Measurements from ENCODE around the gene SNHG17. TPM values are rescaled to one million over a fixed set of nuclear protein-coding genes. Genes with fewer than 3 reads are reported as not detected.

The SNHG17 gene
- 10 to 100 TPM in 1 of 4 donors, 1 to 10 TPM in 3; 6.0 to 12.2 (median 8.7) TPM for total RNA-seq

DNA sequence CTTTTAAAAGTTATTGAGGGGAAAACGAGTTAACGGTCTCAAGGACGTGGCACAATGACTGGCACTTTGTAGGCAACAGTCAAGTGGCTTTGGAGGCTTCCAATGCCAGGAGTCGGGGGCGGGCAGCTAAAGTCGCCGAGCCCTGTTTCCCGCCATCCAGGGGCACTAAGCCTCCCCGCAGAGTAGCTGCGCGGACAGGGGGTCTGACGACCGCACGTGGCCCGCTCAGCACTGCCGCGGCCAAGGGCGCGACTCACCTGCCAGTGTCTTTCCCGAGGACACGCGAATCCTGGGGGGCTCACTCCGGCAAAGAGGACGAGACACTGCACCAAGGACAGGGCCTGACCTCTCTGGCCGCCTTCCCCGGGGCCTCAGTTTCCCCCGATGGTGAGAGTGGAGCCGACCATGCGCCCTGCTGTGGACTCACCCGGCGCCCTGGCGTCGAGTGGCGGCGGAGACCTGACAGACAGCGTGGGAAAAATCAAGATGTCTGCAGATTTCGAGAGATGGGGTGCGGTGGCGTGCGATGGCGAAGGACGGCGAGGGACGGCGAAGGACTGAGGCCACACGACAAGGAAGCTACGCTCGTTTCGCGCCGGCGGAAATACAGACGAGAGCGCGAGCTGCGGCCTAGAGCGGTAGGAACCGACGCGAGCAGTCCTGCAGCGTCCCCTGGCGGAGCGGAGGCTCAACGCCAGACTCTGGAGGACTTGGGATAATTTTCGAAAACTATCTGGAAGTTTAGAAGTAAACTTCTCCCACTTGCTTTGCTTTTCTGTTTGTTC is at the start of gene SNHG17:
Gene SNHG17 (minus strand): TSS at position 559 of the 785 bp plus-strand sequence.
- peak; percentile 87 to 88 for ATAC-seq
- peak within 1 kb of the TSS; percentile 75 to 97 (median 94) for H3K4me3 ChIP-seq
- TF ChIP-seq CTCF (IDR thresholded peaks at IDR 0.05 in 4 of 5, conservative IDR thresholded peaks at IDR 0.05 in 1 of 5) (peak; percentile 95 to 100 (median 99)), POLR2A (IDR thresholded peaks at IDR 0.05) (peak; percentile 57 to 75)
- DNase-seq, result peak; percentile 76 to 85
- peaks cover 0 to 35% of the 10 kb centered on the region in 2 donors for H3K36me3 ChIP-seq
- in situ Hi-C loops (cut with MboI; ENCODE audit: low sequenced_read_pairs in 4 of 4), result loop anchor here in 1 of 4 donors (25.0 kb wide), 1 partner anchor 398 kb away; the partner anchor contains the start of genes RPRD1B and TTI1
- peaks cover 0 to 23% of the 10 kb centered on the region in 2 donors for H3K4me1 ChIP-seq
- intact Hi-C loops (cut with DNase I; ENCODE audit: low total_unique reads), result loop anchor here (1.0 kb wide), 2 partner anchors 11 to 37 kb away; partner anchors contain the start of gene RALGAPB
- peak within 1 kb of the TSS; percentile 77 to 94 (median 90) for H3K27ac ChIP-seq
- no peaks in the 10 kb centered on the region for H3K9me3 ChIP-seq
- no peaks in the 10 kb centered on the region for H3K27me3 ChIP-seq

- ATAC-seq, result no peak
- in situ Hi-C loops (cut with MboI; ENCODE audit: low sequenced_read_pairs in 4 of 4), result no loop called here
- no peak overlapping the region for H3K27ac ChIP-seq
Observed at GRCh38 chr20:38479596-38479995, 44.5 kb upstream of the SNHG17 start.

GRCh38 chr20:38477747-38478146 is 42.6 kb upstream of the SNHG17 start:
- H3K4me1 ChIP-seq, result peaks cover 20 to 26% of the 10 kb centered on the region in 2 donors
- DNase-seq (no peak), ATAC-seq (no peak)
- no peaks in the 10 kb centered on the region for H3K36me3 ChIP-seq
- intact Hi-C loops (cut with DNase I; ENCODE audit: low total_unique reads) (no loop called here), in situ Hi-C loops (cut with MboI; ENCODE audit: low sequenced_read_pairs in 4 of 4) (no loop called here)
- TF ChIP-seq POLR2A (IDR thresholded peaks at IDR 0.05) (no peak), CTCF (IDR thresholded peaks at IDR 0.05 in 4 of 5, conservative IDR thresholded peaks at IDR 0.05 in 1 of 5) (no peak)
- H3K27me3 ChIP-seq, result no peaks in the 10 kb centered on the region
- H3K27ac ChIP-seq, result no peak overlapping the region
- no peak overlapping the region for H3K4me3 ChIP-seq
- no peaks in the 10 kb centered on the region for H3K9me3 ChIP-seq

More at GRCh38 chr20:38479596-38479995, 44.5 kb upstream of the SNHG17 start:
- intact Hi-C loops (cut with DNase I; ENCODE audit: low total_unique reads), result no loop called here
- no peaks in the 10 kb centered on the region for H3K27me3 ChIP-seq
- TF ChIP-seq CTCF (IDR thresholded peaks at IDR 0.05 in 4 of 5, conservative IDR thresholded peaks at IDR 0.05 in 1 of 5) (no peak), POLR2A (IDR thresholded peaks at IDR 0.05) (no peak)
- H3K36me3 ChIP-seq, result no peaks in the 10 kb centered on the region
- no peak for DNase-seq
- H3K9me3 ChIP-seq, result no peaks in the 10 kb centered on the region
- H3K4me3 ChIP-seq, result no peak overlapping the region
- H3K4me1 ChIP-seq, result peaks cover 7 to 15% of the 10 kb centered on the region in 2 donors

- Histone ChIP-seq H3K9me3 (no peaks in the 10 kb centered on the region), H3K27ac (peak overlapping the region; percentile 72 to 90 (median 84)), H3K4me3 (peak overlapping the region; percentile 72 to 86 (median 84)), H3K27me3 (no peaks in the 10 kb centered on the region), H3K36me3 (no peaks in the 10 kb centered on the region), H3K4me1 (peaks cover 25 to 31% of the 10 kb centered on the region in 2 donors)
- in situ Hi-C loops (cut with MboI; ENCODE audit: low sequenced_read_pairs in 4 of 4), result no loop called here
- ATAC-seq (no peak), DNase-seq (no peak)
- TF ChIP-seq CTCF (IDR thresholded peaks at IDR 0.05 in 4 of 5, conservative IDR thresholded peaks at IDR 0.05 in 1 of 5), result no peak
- no peak for TF ChIP-seq POLR2A (IDR thresholded peaks at IDR 0.05)
- intact Hi-C loops (cut with DNase I; ENCODE audit: low total_unique reads), result no loop called here
Observed at GRCh38 chr20:38473367-38473795, 38.3 kb upstream of the SNHG17 start.

Measured in gastrocnemius medialis (tissue), 4 donors.